NCI-H524 (cell line): ENCODE data around the gene DPEP1.
A peak's percentile ranks its signal among the peaks of the same experiment; 100 is the strongest.
"Not testable (repeated sequence)": the region's sequence is repeated elsewhere in the genome, so short reads cannot be mapped to it uniquely, and the experiment has no call there.

ENCODE experiments used
- DNase-seq, 2 experiments: peaks; one replicate each; lab custom pipeline; 2025; lab: John Stamatoyannopoulos, UW

Gene DPEP1

GRCh38 chr16:89613231-89613953 is at the start of gene DPEP1:
TSS of gene DPEP1 (plus strand) at chr16:89613642. CDS start at chr16:89630411, 16,769 bp downstream.
- DNase-seq: peak; percentile 74 to 82

GRCh38 chr16:89564476-89565255 is 48.8 kb upstream of the DPEP1 start:
- DNase-seq: peak in 1 of 2 experiments; percentile 67

- no peak for DNase-seq
Measured at GRCh38 chr16:89565256-89565505, 48.3 kb upstream of the DPEP1 start.

- DNase-seq: peak; percentile 66 to 69
Measured at GRCh38 chr16:89565506-89566372, 47.7 kb upstream of the DPEP1 start.

- DNase-seq: no peak
Measured at GRCh38 chr16:89567656-89568594, 45.5 kb upstream of the DPEP1 start.

- DNase-seq: no peak
Measured at GRCh38 chr16:89569506-89570341, 43.7 kb upstream of the DPEP1 start.

GRCh38 chr16:89570342-89570923 is 43.0 kb upstream of the DPEP1 start:
- no peak for DNase-seq

GRCh38 chr16:89570983-89571598 is 42.4 kb upstream of the DPEP1 start:
- DNase-seq: not testable (repeated sequence)

- DNase-seq: no peak
Measured at GRCh38 chr16:89571636-89572035, 41.8 kb upstream of the DPEP1 start.

GRCh38 chr16:89572073-89572484 is 41.4 kb upstream of the DPEP1 start:
- DNase-seq: no peak

GRCh38 chr16:89572485-89573205 is 40.8 kb upstream of the DPEP1 start:
- DNase-seq: no peak

- no peak for DNase-seq
Measured at GRCh38 chr16:89573826-89574680, 39.4 kb upstream of the DPEP1 start.

- DNase-seq: peak; percentile 50 to 68
Measured at GRCh38 chr16:89574681-89575246, 38.7 kb upstream of the DPEP1 start.

GRCh38 chr16:89575247-89576152 is 37.9 kb upstream of the DPEP1 start, which contains the start of gene CPNE7:
TSS of gene CPNE7 (plus strand) at chr16:89575758. CDS start at chr16:89575898, 140 bp downstream.
- DNase-seq: no peak

- no peak for DNase-seq
Measured at GRCh38 chr16:89576153-89577054, 37.0 kb upstream of the DPEP1 start.
